CD1c-positive myeloid dendritic cell (primary cell): ENCODE measurements around the gene APOL4.
A peak's percentile ranks its signal among the peaks of the same experiment; 100 is the strongest.
"Not testable (repeated sequence)": the region's sequence is repeated elsewhere in the genome, so short reads cannot be mapped to it uniquely, and the experiment has no call there.

Source experiments
- DNase-seq: peaks from one replicate; pipeline ENCODE4 v3.0.0-alpha.2; 2016; ENCODE audit errors: extremely low spot score

Gene APOL4

DNA sequence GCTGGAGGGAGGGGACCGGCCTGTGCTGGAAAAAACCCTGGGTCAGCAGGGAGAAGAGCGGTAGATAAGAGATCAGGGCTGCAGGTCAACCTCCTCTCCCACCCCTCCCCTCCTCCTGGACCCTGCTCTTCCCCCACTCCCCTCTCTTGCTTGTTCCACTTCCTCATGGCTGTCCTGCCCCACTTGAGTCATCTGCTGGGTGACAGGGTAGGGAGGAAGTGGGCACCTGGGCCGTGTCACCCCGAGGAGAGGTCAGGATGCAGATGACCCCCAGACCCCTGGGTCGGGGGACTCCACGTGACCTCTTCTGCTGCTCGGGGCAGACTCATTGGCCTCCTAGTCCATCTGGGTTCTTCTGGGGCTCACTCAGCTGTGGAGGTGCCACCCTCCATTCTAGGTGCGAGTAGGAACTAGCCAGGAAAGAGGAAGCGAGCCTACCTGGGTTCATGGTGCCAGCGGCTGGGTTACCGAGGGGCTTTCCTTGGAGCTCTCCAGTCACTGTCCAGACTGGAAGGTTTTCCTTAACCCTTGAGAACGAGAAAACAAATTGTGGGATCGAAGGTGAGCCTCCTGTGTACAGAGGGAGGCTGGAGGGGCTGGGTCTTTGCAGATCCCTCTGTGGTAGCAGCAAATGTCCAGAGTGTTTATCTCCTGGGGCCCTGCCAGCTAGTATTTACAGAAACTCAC lies 31.2 kb upstream of the APOL4 start:
- DNase-seq, result no peak

GRCh38 chr22:36231051-36231450 lies 29.4 kb upstream of the APOL4 start:
- not testable (repeated sequence) for DNase-seq

DNA sequence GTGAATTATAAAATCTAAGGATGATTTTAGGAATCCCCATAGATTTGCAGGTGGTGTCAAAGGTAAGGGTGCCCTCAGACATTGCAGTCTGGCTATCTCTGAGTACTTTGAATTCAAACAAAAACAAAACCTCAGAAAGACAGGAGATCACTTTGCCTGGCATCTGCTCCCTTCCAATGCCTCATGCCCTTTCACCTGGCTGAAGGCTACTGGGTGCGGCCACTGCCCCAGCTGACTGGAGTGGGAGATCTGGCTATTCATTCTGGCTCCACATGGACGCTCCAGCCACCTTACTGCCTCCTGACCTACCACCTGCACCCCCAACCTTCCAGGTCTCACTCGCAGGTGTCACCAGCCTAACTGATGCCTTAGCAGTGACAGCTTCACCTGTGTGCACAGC lies 28.0 kb upstream of the APOL4 start:
- DNase-seq, result not testable (repeated sequence)

GRCh38 chr22:36228944-36229343 lies 27.3 kb upstream of the APOL4 start:
- no peak for DNase-seq

DNA sequence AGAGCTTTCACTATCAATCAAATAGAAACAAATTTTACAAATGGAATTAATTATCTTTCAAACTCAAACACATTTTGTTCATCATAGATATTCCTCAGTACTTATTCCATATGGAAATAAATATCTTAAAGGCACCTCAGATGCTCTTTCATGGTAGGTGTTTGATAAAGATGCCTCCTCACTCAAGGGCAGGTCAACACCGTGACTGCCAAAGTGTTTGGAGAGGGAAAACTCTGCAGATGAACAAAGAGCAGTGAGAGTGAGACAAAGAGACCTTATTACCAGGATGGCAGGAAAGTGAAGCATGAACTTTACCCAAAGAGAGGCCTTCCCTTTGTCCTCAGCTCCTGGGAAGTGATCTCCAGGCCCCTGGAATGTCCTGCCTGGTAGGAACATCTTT lies 26.8 kb upstream of the APOL4 start:
- not testable (repeated sequence) for DNase-seq

- DNase-seq, result no peak
Measured at GRCh38 chr22:36227806-36228205, 26.2 kb upstream of the APOL4 start.

- no peak for DNase-seq
Measured at GRCh38 chr22:36227396-36227795, 25.8 kb upstream of the APOL4 start.

DNA sequence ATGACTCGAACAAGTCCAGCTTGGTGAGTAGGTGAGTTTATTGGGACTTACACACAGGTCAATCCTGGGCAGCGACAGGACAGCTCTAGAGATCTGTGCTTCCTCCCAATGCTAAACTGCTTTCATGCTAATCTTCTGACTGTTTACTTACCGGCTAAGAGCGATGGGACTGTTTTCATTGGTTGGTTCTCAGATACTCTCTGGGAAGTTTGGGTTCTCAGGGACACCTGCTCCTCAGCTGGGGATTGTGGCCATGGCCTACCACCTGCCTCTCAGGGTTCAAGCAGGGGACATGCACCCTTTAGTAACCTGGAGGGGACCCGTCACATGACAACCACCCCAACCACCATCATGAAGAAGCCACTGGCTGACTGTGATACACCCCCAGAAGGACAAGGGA lies 24.6 kb upstream of the APOL4 start:
- DNase-seq, result no peak

- no peak for DNase-seq
Measured at GRCh38 chr22:36225333-36225922, 23.8 kb upstream of the APOL4 start.

- no peak for DNase-seq
Measured at GRCh38 chr22:36224245-36224644, 22.6 kb upstream of the APOL4 start.

- DNase-seq, result no peak
Measured at GRCh38 chr22:36223504-36223903, 21.9 kb upstream of the APOL4 start.

GRCh38 chr22:36222887-36223450 lies 21.4 kb upstream of the APOL4 start:
- no peak for DNase-seq

GRCh38 chr22:36221799-36222751 lies 20.5 kb upstream of the APOL4 start:
- peak; percentile 54 for DNase-seq

- peak; percentile 46 for DNase-seq
Measured at GRCh38 chr22:36220451-36220921, 18.9 kb upstream of the APOL4 start.

GRCh38 chr22:36218648-36219193 lies 17.1 kb upstream of the APOL4 start:
- DNase-seq, result no peak

DNA sequence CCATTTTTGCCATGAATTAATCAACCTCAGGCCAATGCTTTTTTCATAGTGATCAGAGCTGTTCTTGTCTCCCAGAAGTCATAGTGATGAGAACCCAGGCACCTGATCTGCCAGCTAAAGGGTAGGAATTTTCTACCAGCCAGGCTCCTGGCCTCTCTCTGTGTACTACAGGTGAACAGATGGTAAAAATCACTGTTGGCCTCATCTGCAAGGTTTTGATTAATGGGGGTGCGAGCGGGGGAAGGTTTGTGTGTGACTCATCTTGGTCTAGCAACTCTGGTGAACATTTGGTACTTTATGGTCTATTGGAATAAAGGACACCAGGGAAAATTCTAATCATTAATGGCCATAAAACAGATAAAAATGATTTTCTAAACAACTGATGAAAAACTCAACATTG lies 14.4 kb upstream of the APOL4 start:
- DNase-seq, result no peak

DNA sequence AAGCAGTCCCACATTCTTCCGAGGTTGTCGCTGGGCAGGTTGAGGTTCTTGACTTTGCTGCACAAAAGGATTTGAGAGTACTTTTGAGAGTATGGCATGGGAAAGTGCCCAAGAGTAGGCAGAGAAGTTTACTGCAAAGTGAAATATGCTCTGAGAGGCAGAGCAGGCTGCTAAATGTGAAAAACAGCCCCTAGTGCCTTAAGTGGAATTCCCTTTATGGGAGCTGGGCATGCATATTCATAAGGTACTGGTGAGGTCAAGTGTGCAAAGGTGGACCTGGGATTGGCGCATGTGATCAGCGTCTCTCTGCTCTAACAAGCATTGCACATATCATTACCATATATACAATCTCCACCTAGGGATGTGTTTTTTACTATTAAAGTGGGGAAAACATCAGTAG lies 12.0 kb upstream of the APOL4 start:
- no peak for DNase-seq

- peak; percentile 63 for DNase-seq
Measured at GRCh38 chr22:36212901-36213300, 11.3 kb upstream of the APOL4 start.

DNA sequence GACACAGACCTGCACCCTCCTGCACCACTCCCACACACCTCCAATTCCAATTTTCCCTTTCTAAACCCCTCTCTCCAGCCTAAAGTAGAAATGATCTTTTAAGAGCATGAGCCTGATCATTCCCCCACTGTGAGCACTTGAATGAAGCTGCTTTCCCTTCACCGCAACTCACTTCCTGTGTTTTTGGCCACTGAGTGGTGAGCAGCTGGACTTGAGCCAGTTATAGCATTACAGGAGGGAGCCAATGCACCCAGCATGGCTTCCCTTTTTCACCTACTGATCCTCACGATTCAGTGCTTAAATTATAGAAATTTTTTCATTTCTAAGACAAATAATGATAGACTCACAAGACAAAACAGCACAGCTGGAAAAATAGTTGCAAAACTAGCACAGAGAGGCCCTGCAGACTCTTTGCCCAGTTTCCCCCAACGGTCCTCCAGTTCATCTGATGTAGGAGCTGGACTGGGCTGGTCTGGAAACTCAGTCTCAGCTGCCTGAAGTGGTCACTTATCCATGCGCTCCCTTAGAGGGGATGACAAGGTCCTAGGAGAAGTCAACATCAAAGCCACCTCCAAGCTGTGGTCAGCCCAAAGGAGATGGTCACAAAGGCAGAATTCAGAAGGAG lies 9.7 kb upstream of the APOL4 start:
- peak; percentile 80 for DNase-seq

GRCh38 chr22:36210224-36210623 lies 8.6 kb upstream of the APOL4 start:
- peak; percentile 75 for DNase-seq

DNA sequence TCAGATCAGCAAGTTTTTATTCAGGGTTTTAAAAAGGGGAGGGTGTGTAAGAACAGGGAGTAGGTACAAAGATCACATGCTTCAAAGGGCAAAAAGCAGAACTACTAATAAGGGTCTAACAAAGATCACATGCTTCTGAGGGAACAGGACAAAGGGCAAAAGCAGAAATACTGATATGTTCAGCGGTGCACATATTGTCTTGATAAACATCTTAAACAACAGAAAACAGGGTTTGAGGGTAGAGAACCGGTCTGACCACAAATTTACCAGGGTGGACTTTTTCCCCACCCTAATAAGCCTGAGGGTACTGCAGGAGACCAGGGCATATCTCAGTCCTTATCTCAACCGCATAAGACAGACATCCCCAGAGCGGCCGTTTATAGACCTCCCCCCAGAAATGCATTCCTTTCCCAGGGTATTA lies 7.9 kb upstream of the APOL4 start:
- peak; percentile 37 for DNase-seq
